HepG2 (cell line): Measurements from ENCODE around the gene DTNB.

Experiments used
- CC2D1A ChIP-seq: sonication (generic); formaldehyde crosslinking; IDR thresholded peaks from 2 replicates; pipeline ENCODE4 v1.8.1; 2023; ENCODE audit warnings: mild to moderate bottlenecking, missing genetic modification reagents
- KDM4B ChIP-seq: sonication (generic); formaldehyde crosslinking; IDR thresholded peaks from 2 replicates; pipeline ENCODE4 v1.4.0; 2020; ENCODE audit warnings: missing genetic modification reagents
- POGZ ChIP-seq: sonication (generic); formaldehyde crosslinking; IDR thresholded peaks from 2 replicates; pipeline ENCODE4 v1.4.0; 2020; ENCODE audit warnings: mild to moderate bottlenecking, missing genetic modification reagents
- SIN3A ChIP-seq: IDR thresholded peaks from 2 replicates; pipeline ENCODE4 v1.6.1; 2011; ENCODE audit warnings: low read depth, mild to moderate bottlenecking, control low read depth, low read length, borderline replicate concordance
- ZNF274 ChIP-seq: sonication (generic); formaldehyde crosslinking; IDR thresholded peaks from 2 replicates; pipeline ENCODE4 v1.5.1; 2020; ENCODE audit warnings: mild to moderate bottlenecking, missing genetic modification reagents
- ZNF331 ChIP-seq: sonication (generic); formaldehyde crosslinking; IDR thresholded peaks from 2 replicates; pipeline ENCODE4 v1.4.0; 2020; ENCODE audit warnings: missing genetic modification reagents
- ZNF350 ChIP-seq: sonication (generic); formaldehyde crosslinking; IDR thresholded peaks from 2 replicates; pipeline ENCODE4 v1.4.0; 2020; ENCODE audit warnings: mild to moderate bottlenecking, low read depth, missing genetic modification reagents, borderline replicate concordance
- TF ChIP-seq, protein P1 (sequence below): sonication (generic); formaldehyde crosslinking; IDR thresholded peaks from 2 replicates; pipeline ENCODE4 v1.5.0; 2020; ENCODE audit warnings: mild to moderate bottlenecking, missing genetic modification reagents, moderate library complexity

DNA sequence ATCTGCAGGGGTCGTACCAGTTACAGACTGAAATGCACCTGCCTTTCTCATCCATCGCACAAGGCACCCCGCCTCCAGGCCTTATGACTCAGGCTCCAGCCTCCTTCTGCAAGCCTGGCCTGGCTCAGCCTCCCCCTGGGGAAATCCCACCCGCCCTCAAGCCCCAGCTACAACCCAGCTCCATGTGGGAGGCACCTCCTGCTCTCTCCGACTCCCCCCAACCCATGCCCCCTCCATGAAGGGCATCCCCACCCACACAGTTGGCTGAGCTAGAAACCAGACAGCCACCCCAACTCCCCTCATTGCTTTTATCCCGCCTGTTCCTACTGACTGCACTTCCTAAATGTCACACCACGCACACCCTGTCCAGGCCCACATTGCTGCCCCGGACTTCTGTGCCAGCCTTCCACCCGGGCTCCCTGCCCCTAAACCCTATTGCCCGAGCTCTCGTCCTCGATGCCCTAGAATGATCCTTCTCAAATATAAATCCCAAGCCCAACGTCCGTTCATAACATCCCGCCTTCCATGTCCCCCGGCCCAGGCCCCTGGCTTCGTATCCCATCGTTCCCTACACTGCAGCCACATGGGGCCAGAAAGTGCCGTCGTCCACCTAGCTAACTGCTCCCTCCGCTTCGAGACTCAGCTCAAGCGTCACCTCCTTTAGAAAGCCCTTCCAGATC is 341.6 kb downstream of the DTNB start:
- TF ChIP-seq ZNF350 (CRISPR knock-in tag) (no peak), SIN3A (no peak), ZNF274 (CRISPR knock-in tag) (no peak), ZNF331 (no peak), POGZ (CRISPR knock-in tag) (no peak), KDM4B (CRISPR knock-in tag) (no peak), CC2D1A (CRISPR knock-in tag) (no peak)
- TF ChIP-seq, protein P1, sequence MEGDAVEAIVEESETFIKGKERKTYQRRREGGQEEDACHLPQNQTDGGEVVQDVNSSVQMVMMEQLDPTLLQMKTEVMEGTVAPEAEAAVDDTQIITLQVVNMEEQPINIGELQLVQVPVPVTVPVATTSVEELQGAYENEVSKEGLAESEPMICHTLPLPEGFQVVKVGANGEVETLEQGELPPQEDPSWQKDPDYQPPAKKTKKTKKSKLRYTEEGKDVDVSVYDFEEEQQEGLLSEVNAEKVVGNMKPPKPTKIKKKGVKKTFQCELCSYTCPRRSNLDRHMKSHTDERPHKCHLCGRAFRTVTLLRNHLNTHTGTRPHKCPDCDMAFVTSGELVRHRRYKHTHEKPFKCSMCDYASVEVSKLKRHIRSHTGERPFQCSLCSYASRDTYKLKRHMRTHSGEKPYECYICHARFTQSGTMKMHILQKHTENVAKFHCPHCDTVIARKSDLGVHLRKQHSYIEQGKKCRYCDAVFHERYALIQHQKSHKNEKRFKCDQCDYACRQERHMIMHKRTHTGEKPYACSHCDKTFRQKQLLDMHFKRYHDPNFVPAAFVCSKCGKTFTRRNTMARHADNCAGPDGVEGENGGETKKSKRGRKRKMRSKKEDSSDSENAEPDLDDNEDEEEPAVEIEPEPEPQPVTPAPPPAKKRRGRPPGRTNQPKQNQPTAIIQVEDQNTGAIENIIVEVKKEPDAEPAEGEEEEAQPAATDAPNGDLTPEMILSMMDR, result no peak
